Fibroblast of skin of right biceps (primary cell): ENCODE data around the gene C9orf72.

Source experiments
- DNase-seq: peaks from one replicate; pipeline ENCODE4 v3.0.0-alpha.2; 2013

C9orf72 gene

GRCh38 chr9:27537756-27538155 lies 35.5 kb downstream of the C9orf72 start:
- DNase-seq, result no peak

DNA sequence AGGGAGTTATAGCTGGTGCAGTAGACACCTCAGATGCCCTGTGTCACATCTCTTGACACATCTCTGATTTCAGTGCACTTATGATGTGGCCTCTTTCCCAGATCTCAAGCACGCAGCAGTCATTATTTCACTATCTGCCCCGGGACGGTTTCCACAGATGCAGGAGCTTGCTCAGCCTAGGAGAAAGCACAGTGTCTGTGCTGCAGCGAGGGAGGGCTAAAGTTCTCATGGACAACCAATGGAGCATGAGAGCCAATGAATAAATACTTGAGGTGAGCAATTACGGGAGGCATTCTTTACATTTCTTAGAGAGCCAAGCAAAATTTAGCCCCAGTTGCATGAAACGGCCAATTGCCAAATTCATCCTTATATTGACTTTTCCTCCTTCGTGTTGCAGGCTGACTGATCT lies 36.2 kb downstream of the C9orf72 start:
- peak; percentile 16 for DNase-seq

DNA sequence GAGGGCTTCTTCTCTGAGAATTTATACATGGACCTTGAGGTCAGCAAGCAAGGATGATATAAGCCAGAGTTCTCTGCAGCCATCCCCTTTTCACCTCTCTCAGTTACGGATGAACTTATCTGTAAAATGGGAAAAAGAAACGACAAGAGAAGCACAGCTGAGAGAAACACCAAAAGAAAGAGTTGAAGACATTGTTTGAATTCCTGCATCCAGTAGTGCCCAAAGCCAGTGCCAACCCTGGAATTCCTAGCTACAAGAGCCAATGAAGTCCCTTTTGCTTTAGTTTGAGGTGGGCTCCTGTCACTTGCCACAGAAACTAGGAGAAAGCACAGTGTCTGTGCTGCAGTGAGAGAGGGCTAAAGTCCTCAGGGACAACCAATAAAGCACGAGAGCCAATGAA lies 37.1 kb downstream of the C9orf72 start:
- DNase-seq, result no peak

DNA sequence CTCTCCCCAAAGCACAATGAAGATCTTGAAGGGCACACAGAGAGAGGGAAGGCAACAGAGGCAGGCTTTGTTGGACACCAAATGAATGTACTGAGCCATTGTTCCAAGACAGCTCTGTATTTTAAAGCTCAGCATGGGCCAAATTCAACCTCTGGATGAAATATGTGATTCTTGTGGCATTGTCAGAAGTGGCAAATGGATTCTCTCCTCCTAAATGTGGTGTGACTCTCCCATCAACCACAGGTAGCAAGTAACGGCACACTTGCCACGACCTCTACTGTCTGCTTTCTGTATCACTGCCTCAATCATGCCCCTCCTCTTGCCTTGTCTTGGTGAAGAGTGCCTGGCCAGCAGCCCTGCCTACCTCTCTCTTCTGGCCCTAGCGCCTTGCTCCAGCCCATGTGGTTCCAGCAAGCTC lies 37.6 kb downstream of the C9orf72 start:
- no peak for DNase-seq

- no peak for DNase-seq
Observed at GRCh38 chr9:27534658-27535209, 38.5 kb downstream of the C9orf72 start.

DNA sequence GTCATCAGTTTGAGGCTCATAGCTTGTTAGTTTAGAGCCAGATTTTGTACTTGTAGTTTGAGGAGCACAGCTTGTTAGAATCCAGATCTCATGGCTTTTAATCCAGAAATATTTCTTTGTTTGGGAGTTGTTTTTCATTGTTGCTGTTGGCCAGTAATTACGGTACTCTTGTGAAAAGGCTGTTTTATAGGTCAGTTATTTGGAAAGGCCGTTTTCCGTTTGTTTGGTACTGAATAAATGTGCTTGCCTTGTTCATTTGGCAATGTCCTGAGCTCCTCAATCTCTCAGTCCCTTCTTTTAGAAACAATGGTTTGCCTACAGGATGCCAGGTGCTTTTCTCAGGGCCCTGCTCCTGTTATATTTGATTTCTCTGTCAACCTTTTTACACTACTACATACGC lies 39.1 kb downstream of the C9orf72 start:
- no peak for DNase-seq

DNA sequence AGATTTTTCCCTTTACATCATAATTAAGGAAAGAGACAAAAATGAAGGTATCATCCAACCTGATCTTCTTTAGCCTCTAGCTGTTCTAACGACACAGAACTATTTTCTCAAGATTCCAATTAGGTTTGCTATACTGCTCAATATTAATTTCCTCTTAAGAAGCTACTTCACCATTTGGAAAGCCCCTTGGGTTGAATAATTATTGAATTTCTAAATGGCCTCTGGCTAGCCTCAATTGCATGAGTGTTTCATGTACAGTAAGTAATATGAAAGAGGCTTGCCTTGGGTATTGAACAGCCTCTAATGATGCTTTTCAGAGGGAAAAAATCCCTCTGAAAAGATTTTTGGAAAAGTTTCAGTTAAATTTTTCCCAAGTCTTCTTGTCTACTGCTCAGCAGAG lies 40.0 kb downstream of the C9orf72 start:
- DNase-seq, result no peak

- DNase-seq, result no peak
Observed at GRCh38 chr9:27532046-27532445, 41.2 kb downstream of the C9orf72 start.

- DNase-seq, result no peak
Observed at GRCh38 chr9:27530915-27531755, 42.1 kb downstream of the C9orf72 start.

DNA sequence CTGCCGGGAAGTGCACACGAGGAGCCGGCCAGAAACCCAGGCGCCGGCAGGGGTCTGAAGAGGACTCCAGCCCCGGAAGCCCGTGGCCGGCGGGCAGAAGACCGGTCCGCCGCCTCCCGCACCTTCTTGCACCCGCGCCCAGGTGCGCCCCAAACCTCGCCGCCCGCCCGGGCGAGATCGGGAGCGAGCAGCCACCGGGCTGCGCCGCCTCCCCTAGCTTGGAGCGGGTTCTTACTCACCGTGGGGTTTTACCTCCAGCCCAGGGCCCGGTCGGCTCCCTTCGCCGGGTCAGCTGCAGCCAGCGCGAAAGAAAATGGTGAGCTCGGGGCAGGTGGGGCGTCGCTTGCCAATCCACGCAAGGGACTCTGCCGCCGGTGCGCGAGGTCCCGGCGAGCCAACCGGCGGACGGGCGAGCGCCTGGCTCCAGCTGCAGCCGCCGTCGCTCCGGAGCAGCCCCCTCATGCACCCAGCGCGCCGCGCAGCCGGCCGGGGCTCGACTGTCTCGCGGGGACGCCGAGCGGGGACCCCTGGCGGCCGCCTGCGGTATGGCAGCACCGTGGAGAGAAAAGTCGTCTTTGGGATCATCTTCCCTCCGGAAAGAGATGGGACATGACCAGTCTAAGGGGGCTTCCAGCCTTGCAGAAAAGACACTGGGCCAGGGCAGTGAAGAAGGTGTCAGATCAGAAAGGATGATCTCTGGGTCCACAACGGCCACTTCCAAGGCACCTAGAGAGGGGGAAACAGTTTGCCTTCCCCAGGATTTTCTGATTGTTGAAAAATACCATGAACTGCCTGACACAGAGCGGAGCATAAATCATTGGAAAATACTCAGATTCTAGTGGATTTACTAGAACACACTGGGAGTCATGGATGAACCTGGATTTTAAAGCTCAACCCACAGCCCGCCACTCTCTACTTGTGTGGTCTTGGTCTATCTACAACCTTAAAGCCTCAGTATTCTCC lies 43.7 kb downstream of the C9orf72 start, which contains the start of gene MOB3B:
Gene MOB3B, minus strand, starts transcription at position 499 of the 963 bp plus-strand sequence. CDS start 74,264 bp downstream, outside the sequence.
- DNase-seq, result peak; percentile 68

GRCh38 chr9:27528886-27529315 lies 44.4 kb downstream of the C9orf72 start:
- DNase-seq, result peak; percentile 2

- peak; percentile 39 for DNase-seq
Observed at GRCh38 chr9:27528076-27528885, 45.0 kb downstream of the C9orf72 start.

- no peak for DNase-seq
Observed at GRCh38 chr9:27527702-27528075, 45.6 kb downstream of the C9orf72 start.

DNA sequence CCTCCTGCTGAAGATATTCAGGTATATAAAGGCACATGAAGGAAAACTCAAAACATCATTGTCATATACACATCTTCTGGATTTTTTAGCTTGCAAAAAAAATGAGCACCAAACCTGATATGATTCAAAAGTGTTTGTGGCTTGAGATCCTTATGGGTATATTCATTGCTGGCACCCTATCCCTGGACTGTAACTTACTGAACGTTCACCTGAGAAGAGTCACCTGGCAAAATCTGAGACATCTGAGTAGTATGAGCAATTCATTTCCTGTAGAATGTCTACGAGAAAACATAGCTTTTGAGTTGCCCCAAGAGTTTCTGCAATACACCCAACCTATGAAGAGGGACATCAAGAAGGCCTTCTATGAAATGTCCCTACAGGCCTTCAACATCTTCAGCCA lies 49.0 kb downstream of the C9orf72 start, which contains the start of gene IFNK:
Gene IFNK, plus strand, starts transcription at position 55 of the 400 bp plus-strand sequence. Its CDS starts 47 bp downstream, at position 102.
- DNase-seq, result no peak

- DNase-seq, result no peak
Observed at GRCh38 chr9:27523141-27523540, 50.1 kb downstream of the C9orf72 start.

- DNase-seq, result no peak
Observed at GRCh38 chr9:27520986-27521385, 52.3 kb downstream of the C9orf72 start.

- peak; percentile 54 for DNase-seq
Observed at GRCh38 chr9:27519466-27520465, 53.5 kb downstream of the C9orf72 start.

GRCh38 chr9:27518809-27519208 lies 54.5 kb downstream of the C9orf72 start:
- no peak for DNase-seq

DNA sequence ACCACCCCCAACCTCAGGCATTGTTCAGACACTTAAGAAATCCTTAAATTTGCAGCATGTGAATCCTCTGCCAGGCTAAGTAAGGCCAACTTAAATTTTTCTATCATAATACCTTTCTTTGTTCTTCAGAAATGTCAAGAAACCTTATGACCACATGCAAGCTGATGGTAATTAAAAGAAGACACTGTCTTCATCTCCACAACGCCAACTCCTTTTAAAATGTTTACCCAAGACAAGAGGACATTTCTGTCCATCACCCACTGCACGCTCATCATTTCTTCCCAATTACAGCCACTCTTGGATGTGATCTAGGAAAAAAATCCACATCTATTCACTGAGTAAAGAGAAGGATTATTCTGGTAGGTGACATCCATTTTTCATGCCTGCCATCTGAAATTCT lies 55.3 kb downstream of the C9orf72 start:
- DNase-seq, result no peak

DNA sequence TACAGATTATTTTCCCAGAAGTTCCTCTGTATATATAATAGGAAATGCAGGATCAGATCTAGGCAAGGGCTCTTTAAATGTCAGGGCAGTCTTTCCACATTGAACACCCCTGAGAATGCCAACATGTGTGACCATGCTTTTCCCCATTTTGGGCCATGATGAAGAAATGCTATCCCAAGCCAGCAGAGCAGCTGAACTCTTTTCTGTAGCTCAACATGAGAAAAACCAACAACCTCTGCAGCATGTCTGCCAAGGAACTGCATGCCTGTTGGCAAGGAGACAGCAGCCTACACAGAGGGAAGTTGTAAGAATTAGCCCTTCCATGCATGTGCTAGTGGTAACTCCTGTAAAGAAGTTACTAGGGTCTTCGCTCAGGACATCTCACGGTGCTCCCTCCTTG lies 58.7 kb downstream of the C9orf72 start:
- DNase-seq, result no peak

DNA sequence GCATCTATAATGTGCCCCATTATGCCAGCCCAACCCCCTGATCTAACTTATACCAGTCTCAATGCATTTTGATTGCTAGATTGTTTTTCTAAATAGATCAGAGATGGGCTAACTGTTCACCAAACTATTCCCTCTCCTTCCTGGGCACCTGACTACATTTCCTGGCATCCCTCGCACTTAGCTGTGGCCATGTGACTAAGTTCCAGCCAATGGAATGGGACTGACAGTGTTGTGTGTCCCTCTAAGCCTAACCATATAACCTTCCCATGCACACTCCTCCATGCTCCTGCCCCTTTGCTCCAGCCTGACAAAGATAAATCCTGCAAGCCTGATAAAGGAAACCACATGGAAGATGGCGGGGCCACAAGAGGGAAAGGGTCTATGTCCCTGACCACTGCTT lies 61.5 kb downstream of the C9orf72 start:
- no peak for DNase-seq
